A673 (cell line): Measurements from ENCODE around the gene KATNAL1. TPM values are rescaled to one million over a fixed set of nuclear protein-coding genes. Genes with fewer than 3 reads are reported as not detected.

Experiments
- BruUV-seq: library from RNA; stranded (reverse); fragments of 400-500 nt; replicated peaks from 2 replicates; lab custom pipeline; 2021; lab: Mats Ljungman, UMichigan
- CTCF ChIA-PET: fragments of 300-600 bp; sonication (Branson Sonifier 250); formaldehyde crosslinking; loops from one replicate; lab custom pipeline; 2022; ENCODE audit warnings: antibody characterized with exemption; lab: Charles Lee
- POLR2A ChIA-PET: fragments of 300-600 bp; sonication (Branson Sonifier 250); formaldehyde crosslinking; loops from one replicate; lab custom pipeline; 2022; ENCODE audit warnings: antibody characterized with exemption; ENCODE audit not compliant: low non-redundant PET; lab: Charles Lee
- DNase-seq: peaks from one replicate; pipeline ENCODE4 v3.0.0-alpha.2; 2015; ENCODE audit warnings: low spot score
- H3K27ac ChIP-seq: fragments of 200-600 bp; sonication (generic); 2 replicates; pipeline ENCODE4 v1.5.1; 2016; ENCODE audit warnings: mixed run types, low read depth, mild to moderate bottlenecking, mixed read lengths, antibody characterized with exemption, low read length; ENCODE audit not compliant: poor library complexity, severe bottlenecking
- H3K27me3 ChIP-seq: fragments of 200-600 bp; sonication (generic); replicated peaks from 2 replicates; pipeline ENCODE4 v1.6.1; 2017; ENCODE audit warnings: mixed run types, low read depth, mild to moderate bottlenecking, mixed read lengths, antibody characterized with exemption, low read length; ENCODE audit not compliant: insufficient read depth, poor library complexity
- H3K36me3 ChIP-seq: fragments of 200-600 bp; sonication (generic); 2 replicates; pipeline ENCODE4 v1.6.1; 2016; ENCODE audit warnings: mixed run types, mild to moderate bottlenecking, mixed read lengths, antibody characterized with exemption, low read length; ENCODE audit not compliant: insufficient read depth, poor library complexity, severe bottlenecking
- H3K4me1 ChIP-seq: fragments of 200-600 bp; sonication (generic); 2 replicates; pipeline ENCODE4 v1.6.1; 2017; ENCODE audit warnings: mixed run types, mild to moderate bottlenecking, mixed read lengths, antibody characterized with exemption, low read length; ENCODE audit not compliant: insufficient read depth, poor library complexity, severe bottlenecking
- H3K4me3 ChIP-seq: fragments of 200-600 bp; sonication (generic); 2 replicates; pipeline ENCODE4 v1.5.1; 2016; ENCODE audit warnings: low read depth, mixed run types, mild to moderate bottlenecking, mixed read lengths, low read length; ENCODE audit not compliant: poor library complexity, severe bottlenecking
- H3K9me3 ChIP-seq: fragments of 200-600 bp; sonication (generic); 2 replicates; pipeline ENCODE4 v1.6.1; 2016; ENCODE audit warnings: mixed run types, low read depth, mild to moderate bottlenecking, mixed read lengths, antibody characterized with exemption, low read length; ENCODE audit not compliant: poor library complexity, severe bottlenecking
- EZH2 ChIP-seq: fragments of 200-600 bp; sonication (generic); IDR thresholded peaks from 2 replicates; pipeline ENCODE4 v1.6.1; 2017; ENCODE audit warnings: borderline replicate concordance, low read depth, mild to moderate bottlenecking, mixed read lengths, antibody characterized with exemption, low read length; ENCODE audit not compliant: poor library complexity, severe bottlenecking
- intact Hi-C: fragments of 100-400 bp; cut with micrococcal nuclease; formaldehyde crosslinking; loops from one replicate; pipeline ENCODE4 v1.10.0; 2022; ENCODE audit not compliant: unreplicated experiment
- total RNA-seq: library from RNA; stranded (reverse); gene quantifications from 2 replicates; pipeline ENCODE4 v1.2.3, GENCODE V29; 2021
- TF ChIP-seq, protein P1 (sequence below): fragments of 300-800, 200-600 bp; sonication (generic); conservative IDR thresholded peaks from 2 replicates; pipeline ENCODE4 v1.5.1; 2017; ENCODE audit warnings: low read depth, mild to moderate bottlenecking, antibody characterized with exemption, low read length, moderate library complexity, mixed read lengths

The KATNAL1 gene
- total RNA-seq, 1 experiment from 2014 or later, result 63.0 TPM

DNA sequence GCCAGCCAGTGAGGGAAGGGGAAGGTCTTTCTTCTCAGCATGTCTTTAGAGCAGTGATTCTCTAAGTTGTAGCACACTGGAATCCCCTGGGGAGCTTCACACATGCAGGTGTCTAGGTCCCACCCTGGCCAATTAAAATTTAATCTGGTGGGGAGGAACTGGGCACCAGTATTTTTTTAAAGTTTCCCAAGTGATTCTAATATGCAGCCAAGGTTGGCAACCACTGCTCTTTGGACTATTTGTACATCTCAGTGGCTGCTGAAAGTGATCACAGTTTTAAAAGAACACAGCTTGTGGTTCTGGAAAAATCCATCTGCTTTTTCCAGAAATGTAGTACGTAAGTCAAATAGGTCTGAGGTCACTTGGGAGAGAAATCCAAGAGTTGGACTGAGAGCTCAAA, 10.7 kb upstream of the KATNAL1 start:
- no TSS peak for BruUV-seq
- Histone ChIP-seq H3K4me1 (peaks cover 39% of the 10 kb centered on the region), H3K4me3 (no peak overlapping the region), H3K36me3 (no peaks in the 10 kb centered on the region), H3K27ac (no peak overlapping the region), H3K27me3 (no peaks in the 10 kb centered on the region), H3K9me3 (no peaks in the 10 kb centered on the region)
- ChIA-PET POLR2A (no interaction called here), CTCF (no interaction called here)
- no peak for DNase-seq
- intact Hi-C loops, result no loop called here
- TF ChIP-seq, protein P1, sequence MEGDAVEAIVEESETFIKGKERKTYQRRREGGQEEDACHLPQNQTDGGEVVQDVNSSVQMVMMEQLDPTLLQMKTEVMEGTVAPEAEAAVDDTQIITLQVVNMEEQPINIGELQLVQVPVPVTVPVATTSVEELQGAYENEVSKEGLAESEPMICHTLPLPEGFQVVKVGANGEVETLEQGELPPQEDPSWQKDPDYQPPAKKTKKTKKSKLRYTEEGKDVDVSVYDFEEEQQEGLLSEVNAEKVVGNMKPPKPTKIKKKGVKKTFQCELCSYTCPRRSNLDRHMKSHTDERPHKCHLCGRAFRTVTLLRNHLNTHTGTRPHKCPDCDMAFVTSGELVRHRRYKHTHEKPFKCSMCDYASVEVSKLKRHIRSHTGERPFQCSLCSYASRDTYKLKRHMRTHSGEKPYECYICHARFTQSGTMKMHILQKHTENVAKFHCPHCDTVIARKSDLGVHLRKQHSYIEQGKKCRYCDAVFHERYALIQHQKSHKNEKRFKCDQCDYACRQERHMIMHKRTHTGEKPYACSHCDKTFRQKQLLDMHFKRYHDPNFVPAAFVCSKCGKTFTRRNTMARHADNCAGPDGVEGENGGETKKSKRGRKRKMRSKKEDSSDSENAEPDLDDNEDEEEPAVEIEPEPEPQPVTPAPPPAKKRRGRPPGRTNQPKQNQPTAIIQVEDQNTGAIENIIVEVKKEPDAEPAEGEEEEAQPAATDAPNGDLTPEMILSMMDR, result no peak
- no peak for TF ChIP-seq EZH2

DNA sequence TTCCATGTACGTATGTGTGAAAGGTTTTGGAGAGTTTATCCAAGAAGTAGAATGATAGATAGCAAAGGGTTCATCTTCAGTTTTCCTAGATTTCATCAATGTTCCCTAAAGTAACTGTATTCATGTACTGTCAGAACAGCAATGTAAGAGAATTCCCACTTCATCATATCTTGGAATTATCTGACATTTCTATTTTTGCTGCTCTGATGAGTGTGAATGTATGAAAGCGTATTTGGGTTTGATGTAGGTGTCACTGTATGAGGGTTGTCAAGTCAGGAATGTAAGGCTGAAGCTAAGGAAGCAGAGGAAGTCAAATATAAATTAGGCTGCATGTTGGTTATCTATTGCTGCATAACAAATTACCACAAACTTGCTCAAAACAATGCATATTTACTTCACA, 7.2 kb upstream of the KATNAL1 start:
- H3K4me3 ChIP-seq, result no peak overlapping the region
- CTCF ChIA-PET, result no interaction called here
- no peaks in the 10 kb centered on the region for H3K36me3 ChIP-seq
- H3K4me1 ChIP-seq, result peaks cover 47% of the 10 kb centered on the region
- POLR2A ChIA-PET, result no interaction called here
- TF ChIP-seq, protein P1, result no peak
- TF ChIP-seq EZH2, result no peak
- no peak overlapping the region for H3K27ac ChIP-seq
- no peaks in the 10 kb centered on the region for H3K27me3 ChIP-seq
- no TSS peak for BruUV-seq
- H3K9me3 ChIP-seq, result no peaks in the 10 kb centered on the region
- DNase-seq, result no peak
- intact Hi-C loops, result no loop called here

DNA sequence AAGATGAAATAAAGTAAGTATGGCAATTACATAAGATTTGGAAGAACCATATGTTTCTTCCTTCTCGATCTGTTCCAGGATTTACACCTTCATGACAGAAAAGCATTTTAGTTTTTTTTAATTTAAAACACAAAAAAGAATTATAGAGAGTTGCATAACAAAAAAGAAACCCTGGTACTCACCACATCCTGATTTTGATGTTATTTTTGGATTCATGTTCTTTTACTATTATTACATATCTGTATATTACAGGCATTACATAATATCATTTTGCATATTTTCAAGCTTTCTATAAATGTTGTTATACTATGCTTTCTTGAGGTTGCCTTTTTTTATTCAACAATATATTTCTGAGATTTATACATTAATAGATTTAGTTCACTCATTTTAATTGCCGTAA, 6.7 kb upstream of the KATNAL1 start:
- TF ChIP-seq EZH2, result no peak
- TF ChIP-seq, protein P1, result no peak
- H3K9me3 ChIP-seq, result no peaks in the 10 kb centered on the region
- intact Hi-C loops, result no loop called here
- no peak overlapping the region for H3K27ac ChIP-seq
- peaks cover 43% of the 10 kb centered on the region for H3K4me1 ChIP-seq
- H3K27me3 ChIP-seq, result no peaks in the 10 kb centered on the region
- no peaks in the 10 kb centered on the region for H3K36me3 ChIP-seq
- CTCF ChIA-PET, result no interaction called here
- DNase-seq, result no peak
- BruUV-seq, result no TSS peak
- H3K4me3 ChIP-seq, result no peak overlapping the region
- POLR2A ChIA-PET, result no interaction called here
